Activated CD4-positive, CD25-positive, alpha-beta regulatory T cell treated with anti-CD3 and anti-CD28 coated beads, Interleukin-2, amount 50 U/mL, for 16 hours (primary cell): ENCODE data around the gene PSD2.
"Not testable (repeated sequence)": the region's sequence is repeated elsewhere in the genome, so short reads cannot be mapped to it uniquely, and the experiment has no call there.

Source experiments
- DNase-seq: peaks from one replicate; pipeline ENCODE4 v3.0.0-alpha.2; 2020; ENCODE audit warnings: low read depth, low spot score

Gene PSD2

GRCh38 chr5:139789116-139789844, 6.3 kb upstream of the PSD2 start:
- no peak for DNase-seq

DNA sequence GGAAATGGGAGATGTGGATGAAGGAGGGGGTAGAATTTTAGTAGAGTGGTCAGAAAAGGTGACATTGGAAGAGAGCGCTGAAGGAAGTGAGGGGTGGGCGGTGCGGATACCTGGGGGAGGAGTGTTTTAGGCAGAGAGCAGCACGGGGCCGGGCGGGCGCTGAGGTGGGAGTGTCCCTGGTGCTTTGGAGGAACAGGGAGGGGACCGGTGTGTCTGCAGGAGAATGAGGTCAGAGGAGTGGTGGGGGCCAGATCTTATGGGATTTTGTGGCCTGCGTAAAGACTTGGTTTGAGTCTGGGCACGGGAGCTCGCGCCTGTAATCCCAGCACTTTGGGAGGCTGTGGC, 5.8 kb upstream of the PSD2 start:
- no peak for DNase-seq

DNA sequence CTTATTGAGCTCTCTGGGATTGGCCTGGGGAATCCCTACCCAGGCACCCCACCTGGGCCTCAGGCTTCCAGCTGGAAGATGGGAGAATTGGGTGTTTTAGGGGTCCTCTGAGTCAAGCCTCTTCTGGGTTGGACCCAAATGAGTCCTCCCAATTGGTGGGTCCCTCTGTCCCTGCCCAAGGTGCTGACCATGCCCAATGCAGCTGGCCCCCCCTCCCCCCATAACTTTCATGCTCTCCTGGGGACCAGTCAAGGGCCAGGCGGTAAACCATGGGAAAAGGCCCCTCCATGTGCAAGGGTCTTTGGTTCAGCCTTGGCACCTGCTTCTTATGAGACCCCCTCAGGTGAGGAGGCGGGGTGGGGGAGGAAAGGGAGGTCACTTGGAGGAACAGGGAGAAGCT, 3.4 kb upstream of the PSD2 start:
- DNase-seq = no peak

DNA sequence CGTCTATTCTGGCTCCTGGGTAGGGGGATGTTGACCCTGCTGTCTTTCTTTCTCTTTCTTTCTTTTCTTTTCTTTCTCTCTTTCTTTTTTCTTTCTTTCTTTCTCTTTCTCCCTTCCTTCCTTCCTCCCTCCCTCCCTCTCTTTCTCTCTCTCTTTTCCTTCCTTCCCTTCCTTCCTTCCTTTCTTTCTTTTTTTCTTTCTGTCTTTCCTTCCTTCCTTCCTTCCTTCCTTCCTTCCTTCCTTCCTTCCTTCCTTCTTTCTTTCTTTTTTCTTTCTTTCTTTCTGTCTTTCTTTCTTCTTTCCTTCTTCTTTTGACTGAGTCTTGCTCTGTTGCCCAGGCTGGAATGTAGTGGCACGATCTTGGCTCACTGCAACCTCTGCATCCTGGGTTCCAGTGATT, 3.0 kb upstream of the PSD2 start:
- DNase-seq = not testable (repeated sequence)

GRCh38 chr5:139794067-139794846, 1.4 kb upstream of the PSD2 start:
- DNase-seq = no peak

- no peak for DNase-seq
Observed at GRCh38 chr5:139796061-139796806, 626 bp downstream of the PSD2 start.

DNA sequence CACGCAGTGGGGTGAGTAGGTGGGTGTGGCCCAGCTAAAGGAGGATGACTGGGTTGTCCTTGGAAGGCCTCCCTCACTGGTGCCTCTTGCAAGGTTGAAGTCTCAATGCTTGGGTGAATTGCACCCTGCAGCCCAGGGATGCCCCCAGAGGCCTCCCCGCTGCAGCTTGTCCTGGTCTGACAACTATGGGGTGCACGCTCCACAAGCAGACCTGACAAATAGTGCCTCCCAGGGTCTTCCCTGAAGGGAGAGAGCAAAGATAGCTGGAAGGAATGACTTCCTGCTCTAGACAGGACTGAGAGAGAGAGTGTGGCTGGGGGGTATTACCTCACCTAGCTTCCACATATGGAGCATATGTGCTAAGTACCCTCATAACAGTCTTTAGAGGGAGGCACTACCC, 1.7 kb downstream of the PSD2 start:
- no peak for DNase-seq

DNA sequence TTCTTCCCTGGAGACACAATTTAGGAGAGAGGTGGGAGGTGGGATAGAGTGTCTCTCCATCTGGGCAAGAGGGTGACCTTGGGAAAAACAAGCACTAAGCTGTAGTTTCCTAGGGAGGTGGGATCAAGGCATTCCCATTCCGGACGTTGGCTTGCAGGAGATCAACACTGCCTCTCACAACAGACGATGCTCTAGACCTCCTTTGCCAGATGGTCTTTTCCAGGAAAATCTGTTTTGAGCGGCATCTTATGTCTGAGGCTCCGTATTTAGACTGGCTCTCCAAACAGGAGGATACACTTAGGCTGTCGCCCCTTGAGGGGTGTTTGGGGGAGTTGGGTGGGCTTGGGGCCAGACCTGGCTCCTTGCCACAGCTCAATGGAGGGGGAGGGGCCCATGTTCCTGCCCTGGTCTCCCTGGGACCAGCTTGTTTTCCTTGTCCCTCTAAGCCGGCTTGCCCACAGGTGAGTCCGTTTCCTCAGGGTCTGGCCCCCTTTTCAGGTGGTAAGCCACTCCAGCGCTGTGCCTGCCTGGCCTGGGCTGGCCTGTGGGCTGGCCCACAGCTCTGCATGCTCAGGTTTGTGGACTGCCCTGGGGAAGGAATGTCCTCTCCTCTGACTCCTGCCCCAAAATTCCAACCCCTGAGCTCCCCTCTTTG, 2.4 kb downstream of the PSD2 start:
- DNase-seq = no peak

DNA sequence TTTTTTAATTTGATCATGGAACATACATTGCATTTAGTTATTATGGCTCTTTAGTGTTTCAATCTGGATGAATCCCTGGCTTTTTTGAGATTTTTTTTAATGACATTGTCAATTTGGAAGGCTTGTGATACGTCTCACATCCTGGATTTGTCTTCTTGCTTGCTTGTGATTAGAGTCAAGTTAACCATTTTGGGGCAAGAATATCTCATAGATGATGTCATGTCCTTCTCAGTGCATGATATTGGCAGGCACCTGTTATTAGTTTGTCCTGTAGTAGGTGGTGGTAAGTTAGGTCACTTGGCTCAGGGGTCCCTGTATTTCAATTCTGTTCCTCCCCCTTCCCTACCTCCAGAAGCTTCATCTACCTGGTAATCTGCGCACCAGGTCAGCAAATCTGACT, 3.3 kb downstream of the PSD2 start:
- no peak for DNase-seq

- DNase-seq = no peak
Observed at GRCh38 chr5:139799359-139799758, 3.8 kb downstream of the PSD2 start.

DNA sequence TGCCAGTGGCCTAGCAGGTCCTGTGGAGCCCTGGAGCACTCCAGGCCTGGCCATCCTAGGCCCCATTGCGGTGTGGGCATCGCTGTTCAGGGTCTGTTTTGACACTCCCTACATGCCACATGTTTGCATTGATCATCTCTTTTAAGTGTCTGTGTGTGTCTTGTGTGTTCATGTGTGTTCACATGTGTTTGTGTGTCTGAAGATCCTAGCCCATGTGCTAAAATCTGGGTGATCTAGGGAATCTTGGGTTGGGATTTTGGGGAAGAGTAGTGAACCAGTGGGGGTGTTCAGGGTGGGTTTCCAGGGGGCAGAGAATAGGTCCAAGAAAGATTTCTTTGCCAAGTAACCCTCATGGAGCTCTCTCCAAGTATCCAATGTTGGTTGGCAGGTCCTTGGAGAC, 8.4 kb downstream of the PSD2 start:
- DNase-seq = no peak

GRCh38 chr5:139804800-139805397, 9.3 kb downstream of the PSD2 start:
- no peak for DNase-seq

- DNase-seq = no peak
Observed at GRCh38 chr5:139805545-139805944, 9.9 kb downstream of the PSD2 start.

GRCh38 chr5:139806111-139806510, 10.5 kb downstream of the PSD2 start:
- DNase-seq = no peak

- DNase-seq = no peak
Observed at GRCh38 chr5:139806726-139807646, 11.4 kb downstream of the PSD2 start.

DNA sequence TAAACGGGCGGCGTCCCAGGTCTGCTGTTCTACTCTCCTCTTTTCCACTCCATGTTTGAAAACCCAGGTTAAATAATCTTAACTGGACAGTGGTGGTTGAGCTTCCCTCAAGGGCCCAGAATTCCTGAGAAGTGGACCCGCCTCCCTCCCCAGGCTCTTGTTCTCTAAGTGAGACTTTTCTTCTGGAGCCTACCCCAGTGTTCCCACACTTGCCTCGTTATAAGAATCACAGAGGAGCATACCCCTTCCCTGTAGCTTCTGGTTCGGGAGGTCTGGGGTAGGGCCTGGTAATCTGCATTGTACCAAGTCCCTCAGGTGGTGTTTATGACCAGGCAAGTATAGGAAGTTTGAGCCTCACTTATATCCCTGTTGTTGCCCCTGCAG, 12.0 kb downstream of the PSD2 start:
- DNase-seq = no peak

GRCh38 chr5:139808481-139809330, 13.1 kb downstream of the PSD2 start:
- DNase-seq = no peak

DNA sequence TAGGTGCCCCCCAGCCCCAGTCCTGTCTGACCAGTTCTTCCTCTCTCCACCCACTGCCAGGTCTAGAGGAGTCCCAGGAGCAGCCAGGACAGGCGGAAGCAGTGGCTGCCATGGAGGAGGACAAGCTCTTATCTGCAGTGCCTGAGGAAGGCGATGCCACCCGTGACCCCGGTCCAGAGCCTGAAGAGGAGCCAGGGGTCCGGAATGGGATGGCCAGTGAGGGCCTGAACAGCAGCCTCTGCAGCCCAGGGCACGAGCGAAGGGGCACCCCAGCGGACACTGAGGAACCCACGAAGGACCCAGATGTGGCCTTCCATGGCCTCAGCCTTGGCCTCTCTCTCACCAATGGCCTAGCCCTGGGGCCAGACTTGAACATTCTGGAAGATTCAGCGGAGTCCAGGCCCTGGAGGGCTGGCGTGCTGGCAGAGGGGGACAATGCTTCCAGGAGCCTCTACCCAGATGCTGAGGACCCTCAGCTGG, 13.8 kb downstream of the PSD2 start:
- DNase-seq = no peak
